DMS53 (cell line): ENCODE measurements around the gene PMVK.
A peak's percentile ranks its signal among the peaks of the same experiment; 100 is the strongest.
"Not testable (repeated sequence)": the region's sequence is repeated elsewhere in the genome, so short reads cannot be mapped to it uniquely, and the experiment has no call there.

Experiments used
- DNase-seq: peaks from one replicate; lab custom pipeline; 2025; lab: John Stamatoyannopoulos, UW

PMVK gene

GRCh38 chr1:154936555-154937084, at the start of gene PMVK:
Gene PMVK (minus strand): TSS chr1:154936719. CDS start chr1:154936685, 34 bp downstream.
- DNase-seq, result peak; percentile 98

GRCh38 chr1:154983776-154984466, 47.4 kb upstream of the PMVK start:
- DNase-seq, result peak; percentile 37

DNA sequence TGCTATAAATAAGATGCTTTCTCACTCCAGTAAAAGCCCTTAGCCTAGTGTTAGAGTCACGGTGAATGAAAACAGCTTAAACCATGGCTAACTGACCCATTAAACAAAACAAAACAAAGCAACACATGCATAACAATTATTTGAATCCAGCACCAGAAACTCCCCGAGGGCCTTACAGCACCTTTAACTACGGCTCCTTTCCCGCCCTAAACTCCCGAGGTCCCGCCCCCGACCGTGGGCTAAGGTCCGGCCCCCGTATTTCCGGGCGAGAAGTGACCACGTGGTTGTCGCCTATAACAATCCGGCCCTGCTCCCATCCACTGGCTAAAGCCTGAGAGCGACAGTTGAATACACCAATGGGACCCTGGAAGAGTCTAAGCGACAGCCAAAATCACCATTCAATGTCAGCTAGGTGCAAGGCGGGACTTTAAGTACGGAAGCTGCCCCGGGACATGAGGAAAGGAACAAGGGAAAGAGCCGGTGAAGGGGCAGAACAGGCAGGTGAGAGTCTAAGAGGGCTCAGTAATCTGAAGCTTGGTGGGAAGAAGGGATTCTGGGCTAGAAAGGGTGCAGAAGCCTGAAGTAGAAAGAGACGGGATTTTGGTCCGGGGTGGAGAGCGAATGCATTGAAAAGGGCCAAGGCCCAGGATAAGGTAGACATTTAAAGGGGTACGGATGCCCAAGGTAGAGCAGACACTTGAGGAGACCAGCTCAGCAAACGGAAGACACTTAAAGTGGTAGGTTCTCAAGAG, 46.6 kb upstream of the PMVK start, which contains the start of gene FLAD1:
FLAD1 (plus strand) TSS at position 448 of the 752 bp plus-strand sequence. CDS start 351 bp downstream, outside the sequence.
- peak; percentile 100 for DNase-seq

- DNase-seq, result peak; percentile 54
Measured at GRCh38 chr1:154982341-154982740, 45.8 kb upstream of the PMVK start.

GRCh38 chr1:154978360-154978759, 41.8 kb upstream of the PMVK start:
- DNase-seq, result no peak

- not testable (repeated sequence) for DNase-seq
Measured at GRCh38 chr1:154977762-154978161, 41.2 kb upstream of the PMVK start.

GRCh38 chr1:154975409-154976059, 39.0 kb upstream of the PMVK start:
- DNase-seq, result peak; percentile 69

DNA sequence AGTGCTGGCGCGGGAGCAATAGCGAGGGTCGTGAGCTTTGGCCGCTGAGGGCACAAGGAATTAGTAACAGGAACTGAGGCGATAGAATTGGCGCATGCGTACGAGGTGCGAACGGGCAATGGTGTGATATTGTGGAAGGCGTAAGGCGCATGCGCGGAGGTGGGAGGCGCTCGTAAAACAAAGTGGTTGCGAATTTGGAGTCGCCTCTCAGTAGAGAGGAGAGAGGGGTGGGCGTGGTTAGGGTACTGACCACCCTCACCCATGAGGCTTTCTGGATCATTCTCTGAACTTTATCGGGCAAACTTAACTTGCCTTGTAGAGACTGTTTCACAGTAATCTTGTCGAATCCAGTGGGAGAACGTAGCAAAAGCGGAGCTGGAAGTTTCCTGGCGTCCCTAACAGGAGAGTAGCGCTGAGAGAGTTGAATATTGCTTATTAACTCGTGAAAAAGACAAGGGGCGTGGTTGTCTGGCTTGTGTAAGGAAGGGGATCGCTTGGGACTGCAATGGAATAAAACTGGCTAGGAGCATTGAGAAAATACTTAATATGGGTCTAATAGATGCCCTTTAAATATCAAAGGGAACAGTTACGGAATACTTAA, 38.4 kb upstream of the PMVK start:
- peak; percentile 96 for DNase-seq

GRCh38 chr1:154974102-154974807, 37.7 kb upstream of the PMVK start, which contains the start of gene CKS1B:
Gene CKS1B (plus strand): TSS chr1:154974681. CDS start chr1:154974746, 65 bp downstream.
- peak; percentile 100 for DNase-seq

DNA sequence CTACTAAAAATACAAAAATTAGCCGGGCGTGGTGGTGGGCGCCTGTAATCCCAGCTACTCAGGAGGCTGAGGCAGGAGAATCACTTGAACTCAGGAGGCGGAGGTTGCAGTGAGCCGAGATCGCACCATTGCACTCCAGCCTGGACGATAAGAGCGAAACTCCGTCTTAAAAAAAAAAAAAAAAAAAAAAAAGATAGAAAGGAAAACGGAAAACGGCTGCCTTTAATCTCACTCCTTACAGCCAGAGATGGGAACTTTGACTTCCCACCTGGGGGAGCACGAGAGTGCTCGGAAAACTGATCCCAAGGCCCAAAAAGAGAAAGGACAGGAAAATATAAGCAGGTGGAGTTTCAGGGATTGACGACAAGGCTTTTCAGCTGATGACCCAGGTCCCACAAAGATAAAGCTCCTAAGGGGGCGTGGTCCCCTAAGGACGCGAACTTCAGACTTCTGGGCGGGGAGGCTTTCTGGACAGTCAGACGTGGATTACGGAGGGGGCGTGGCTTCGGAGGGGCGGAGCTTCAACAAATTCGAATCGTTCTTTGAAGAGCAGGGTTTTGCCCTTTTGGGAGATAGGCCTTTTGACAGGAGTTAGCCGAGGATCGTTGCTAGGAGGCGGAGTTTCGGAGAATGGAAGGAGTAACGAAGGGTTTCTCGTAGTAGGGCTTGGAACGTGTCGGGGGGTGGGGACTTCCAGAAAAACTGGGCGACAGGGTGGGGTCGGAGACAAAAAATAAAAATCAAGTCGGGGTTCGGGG, 37.0 kb upstream of the PMVK start:
- peak; percentile 98 for DNase-seq

DNA sequence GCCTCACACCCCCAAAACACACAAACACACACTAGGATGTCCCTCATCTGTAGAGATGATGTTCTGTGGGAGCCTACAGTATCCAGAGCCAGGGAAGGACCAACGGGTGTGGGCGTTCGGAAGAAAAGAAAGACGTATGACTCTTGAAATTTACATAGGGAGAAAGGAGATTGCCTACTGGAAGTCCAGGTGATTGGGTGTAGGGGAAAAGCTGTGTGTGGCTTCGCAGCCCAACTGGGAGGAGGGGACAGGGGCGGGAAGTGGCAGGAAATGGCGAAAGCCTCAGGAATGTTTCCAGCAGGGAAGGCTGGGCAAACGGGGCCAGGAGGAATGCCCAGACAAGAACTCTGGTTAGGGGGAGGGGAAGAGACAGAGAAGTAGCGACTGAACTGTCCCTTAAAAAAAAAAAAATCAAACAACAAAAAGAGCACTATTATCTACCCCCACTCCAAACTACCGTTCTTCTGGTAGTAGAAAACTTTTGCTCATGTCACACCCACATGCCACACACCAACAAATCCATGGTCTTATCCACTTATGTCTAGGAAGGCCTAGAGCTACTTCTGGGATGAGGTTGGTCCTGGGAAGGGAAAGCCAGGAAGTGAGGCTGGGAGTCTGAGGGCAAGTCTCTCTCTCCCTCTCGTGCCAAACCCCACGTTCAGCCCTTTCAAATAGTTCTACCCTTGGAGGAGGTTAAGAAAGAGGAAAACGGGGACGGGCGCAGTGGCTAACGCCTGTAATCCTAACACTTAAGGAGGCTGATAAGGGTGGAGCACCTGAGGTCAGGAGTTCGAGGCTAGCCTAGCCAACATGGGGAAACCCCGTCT, 36.2 kb upstream of the PMVK start:
- DNase-seq, result no peak

GRCh38 chr1:154972213-154972516, 35.6 kb upstream of the PMVK start:
- no peak for DNase-seq

DNA sequence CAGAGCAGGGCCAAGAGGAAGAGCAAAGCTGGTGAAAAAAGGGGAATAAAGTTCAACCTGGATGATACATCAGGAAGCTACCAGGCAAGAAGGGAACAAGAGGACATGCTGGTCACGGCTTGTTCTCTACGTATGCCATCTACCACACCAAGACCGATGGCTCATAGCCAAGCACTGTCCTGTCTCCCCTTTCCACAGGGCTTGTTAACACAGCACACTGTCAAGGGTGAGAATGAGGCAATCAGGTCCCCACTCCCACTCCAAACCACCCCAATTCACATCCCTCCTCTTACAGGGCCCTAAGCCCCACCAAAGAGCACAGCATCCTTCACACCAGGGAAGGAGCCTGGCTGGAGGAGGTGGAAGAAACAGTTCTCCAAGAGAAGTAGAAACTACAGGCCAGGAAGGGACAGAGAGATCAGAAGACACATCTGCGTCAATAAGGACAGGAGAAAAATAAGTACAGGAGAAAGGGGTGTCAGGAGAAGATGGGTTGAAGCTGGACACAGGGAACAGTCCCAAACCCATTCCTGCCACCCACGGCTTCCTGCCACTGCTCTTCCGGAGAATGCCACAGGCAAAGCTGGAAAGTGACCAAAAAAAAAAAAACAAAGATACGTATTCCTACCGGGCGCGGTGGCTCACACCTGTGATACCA, 35.0 kb upstream of the PMVK start:
- DNase-seq, result no peak

DNA sequence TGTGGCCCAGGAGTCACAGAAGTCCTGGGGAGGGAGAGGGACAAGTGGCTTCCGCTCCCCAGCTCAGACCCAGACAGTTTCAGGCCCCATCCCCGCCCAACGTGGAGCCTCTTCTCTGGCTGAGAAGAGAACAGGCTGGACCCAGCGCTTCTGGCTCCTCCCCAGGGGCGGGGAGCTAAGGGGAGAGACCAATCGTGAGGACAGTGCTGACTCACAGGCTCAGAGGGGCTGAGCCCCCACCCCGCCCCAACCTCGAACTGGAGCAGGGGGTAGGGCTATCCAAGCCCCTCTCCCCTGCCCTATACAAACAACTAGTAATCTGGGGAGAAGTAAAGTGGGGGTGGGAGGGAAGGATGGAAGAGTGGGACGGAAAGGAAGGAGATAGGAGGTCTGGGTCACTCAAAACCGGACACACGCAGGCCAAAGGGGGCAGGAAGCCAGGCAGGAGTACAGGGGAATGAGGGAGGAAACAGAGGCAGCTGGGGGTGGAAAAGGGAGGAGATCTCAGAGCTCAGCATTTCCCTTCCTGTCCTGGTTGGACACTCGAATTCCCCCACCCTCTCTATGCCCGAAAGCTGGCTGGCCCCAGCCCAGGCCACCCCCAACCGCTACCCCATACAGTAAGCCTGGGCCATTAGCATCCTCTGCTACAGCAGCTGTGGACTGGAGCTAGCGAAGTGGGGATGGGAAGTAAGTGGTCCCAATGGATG, 34.3 kb upstream of the PMVK start, which contains the start of gene SHC1:
SHC1 (minus strand) TSS at position 117 of the 710 bp plus-strand sequence. CDS start 221 bp downstream, outside the sequence.
- peak; percentile 53 for DNase-seq

DNA sequence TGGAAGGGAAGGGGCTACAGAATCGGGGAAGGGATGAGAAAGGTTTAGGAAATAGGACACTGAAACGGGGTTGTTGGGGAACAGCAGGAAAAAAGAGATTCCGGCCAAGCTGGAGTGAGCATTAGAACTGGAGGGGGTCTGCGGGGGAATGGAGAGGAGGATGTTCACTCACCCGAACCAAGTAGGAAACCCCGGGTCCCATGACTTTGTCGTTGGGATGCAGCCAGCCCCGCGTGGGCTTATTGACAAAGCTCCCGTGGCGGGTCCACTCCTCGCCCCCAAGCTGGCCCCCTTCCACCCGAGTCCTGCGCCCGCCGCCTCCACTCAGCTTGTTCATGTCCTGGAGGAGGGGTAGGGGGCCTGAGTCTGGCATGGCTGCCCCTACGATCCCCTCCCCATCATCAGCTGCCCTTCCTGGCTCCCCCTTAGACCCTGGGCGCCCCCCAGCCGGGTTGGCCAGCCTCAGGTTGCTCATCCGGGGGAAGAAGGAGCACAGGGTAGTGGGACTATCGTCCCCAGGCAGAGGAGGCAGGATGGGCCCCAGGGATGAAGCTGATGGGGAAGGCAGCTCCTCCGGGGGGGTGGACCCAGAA, 33.4 kb upstream of the PMVK start:
- DNase-seq, result no peak

DNA sequence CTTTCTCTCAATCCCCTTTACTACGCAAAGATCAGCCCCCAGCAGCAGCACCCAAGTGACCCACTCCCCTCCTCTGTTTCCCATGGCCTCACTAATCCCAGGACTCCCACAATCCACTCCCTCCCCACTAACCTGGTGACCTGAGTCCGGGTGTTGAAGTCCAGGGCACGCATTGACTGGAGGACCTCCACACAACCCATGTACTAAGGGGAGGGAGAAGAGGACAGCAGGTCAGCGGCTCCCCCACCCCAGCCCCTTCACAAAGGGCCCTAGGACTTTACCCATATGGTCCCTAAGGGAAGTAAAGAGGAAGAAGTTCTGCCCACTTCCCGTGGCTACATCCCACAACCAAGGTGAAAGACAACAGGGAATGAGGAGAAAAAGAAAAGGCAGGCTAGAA, 32.7 kb upstream of the PMVK start:
- DNase-seq, result no peak

GRCh38 chr1:154968731-154969130, 32.2 kb upstream of the PMVK start:
- peak; percentile 25 for DNase-seq

DNA sequence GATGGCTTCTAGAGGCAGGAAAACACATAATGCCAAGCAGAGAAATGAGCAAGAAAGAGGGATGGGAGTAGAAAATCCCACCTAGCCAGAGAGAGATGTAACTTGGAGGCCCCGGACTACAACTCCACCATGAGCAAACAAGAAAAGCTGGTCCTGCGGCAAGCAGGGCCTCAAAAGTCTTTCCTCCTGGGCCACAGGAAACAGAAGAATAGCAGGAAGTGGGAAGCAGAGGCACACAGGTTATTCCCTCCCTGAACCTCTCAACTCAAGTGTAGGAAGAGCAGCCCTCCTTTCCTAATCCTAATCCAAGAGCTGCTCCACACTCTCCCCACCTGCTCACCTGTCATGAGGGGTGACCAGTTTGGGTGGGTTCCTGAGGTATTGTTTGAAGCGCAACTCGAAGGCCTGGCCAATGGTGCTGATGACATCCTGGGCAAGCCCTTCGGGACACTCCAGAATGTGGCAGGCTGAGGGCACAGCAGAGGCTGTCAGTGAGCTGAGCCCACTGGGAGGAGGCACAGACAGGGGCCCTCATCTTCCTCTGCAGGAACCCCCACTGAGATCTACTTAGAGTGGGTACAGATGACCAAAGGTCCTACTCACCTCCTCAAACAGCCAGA, 30.9 kb upstream of the PMVK start:
- DNase-seq, result no peak
